ENCODE measurements around the gene LYPD5. TPM values are rescaled to one million over a fixed set of nuclear protein-coding genes. Genes with fewer than 3 reads are reported as not detected.
A peak's percentile ranks its signal among the peaks of the same experiment; 100 is the strongest.
"Not testable (repeated sequence)": the region's sequence is repeated elsewhere in the genome, so short reads cannot be mapped to it uniquely, and the experiment has no call there.

LYPD5 gene
- total RNA-seq, 4 donors from 2014 or later: 0.51 to 1.9 (median 0.88) TPM

DNA sequence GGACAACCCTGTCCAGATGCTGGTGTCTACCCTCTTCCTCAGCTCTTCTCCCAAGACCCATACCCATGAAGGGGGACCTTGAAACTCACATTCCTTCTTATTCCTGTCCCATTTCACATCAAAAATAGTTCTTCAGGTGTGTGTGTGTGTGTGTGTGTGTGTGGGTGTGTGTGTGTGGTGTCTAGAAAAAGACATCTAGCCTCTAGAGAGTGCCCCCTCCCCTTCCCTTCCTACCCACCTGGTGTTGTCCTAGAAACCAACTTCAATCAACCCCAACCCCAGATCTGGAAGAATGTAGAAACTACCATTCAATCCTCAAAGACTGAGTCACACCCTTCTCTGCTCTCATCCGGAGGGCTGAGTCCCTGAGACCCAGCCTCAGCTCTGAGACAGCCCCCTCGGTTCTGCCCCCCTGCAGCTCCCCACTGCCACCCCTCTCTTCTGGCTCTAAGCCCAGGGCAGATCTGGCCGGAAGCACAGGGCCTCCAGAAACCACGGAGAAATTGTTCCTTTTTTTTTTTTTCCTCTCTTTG, 25.0 kb downstream of the LYPD5 start:
- peaks cover 0 to 7% of the 10 kb centered on the region in 2 donors for H3K4me1 ChIP-seq
- H3K27ac ChIP-seq: peak overlapping the region in 1 of 2 donors; percentile 26

DNA sequence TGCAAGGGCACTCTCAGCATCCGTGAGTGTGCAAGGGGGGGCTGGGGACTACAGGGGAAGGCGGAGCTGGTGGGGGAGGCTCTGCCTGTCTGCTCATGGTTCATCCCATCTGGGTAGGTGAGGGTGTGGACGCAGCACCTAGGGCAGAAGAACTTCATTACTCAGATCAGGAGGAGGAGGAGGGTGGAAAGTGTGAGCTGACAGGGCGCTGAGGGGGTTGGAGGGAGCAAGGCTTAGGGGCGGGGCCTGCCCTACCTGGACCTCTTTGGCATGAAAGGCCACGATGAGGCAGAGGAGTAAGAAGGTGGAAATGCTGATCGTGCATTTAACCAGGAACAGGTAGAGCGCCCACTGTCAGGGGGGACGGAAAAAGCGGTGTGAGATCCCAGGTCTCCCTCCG, 26.0 kb downstream of the LYPD5 start:
- Histone ChIP-seq H3K36me3 (no peaks in the 10 kb centered on the region), H3K4me1 (peaks cover 0 to 7% of the 10 kb centered on the region in 2 donors), H3K4me3 (no peak overlapping the region), H3K27me3 (no peaks in the 10 kb centered on the region), H3K9me3 (no peaks in the 10 kb centered on the region), H3K27ac (no peak overlapping the region)
- TF ChIP-seq, protein P1, sequence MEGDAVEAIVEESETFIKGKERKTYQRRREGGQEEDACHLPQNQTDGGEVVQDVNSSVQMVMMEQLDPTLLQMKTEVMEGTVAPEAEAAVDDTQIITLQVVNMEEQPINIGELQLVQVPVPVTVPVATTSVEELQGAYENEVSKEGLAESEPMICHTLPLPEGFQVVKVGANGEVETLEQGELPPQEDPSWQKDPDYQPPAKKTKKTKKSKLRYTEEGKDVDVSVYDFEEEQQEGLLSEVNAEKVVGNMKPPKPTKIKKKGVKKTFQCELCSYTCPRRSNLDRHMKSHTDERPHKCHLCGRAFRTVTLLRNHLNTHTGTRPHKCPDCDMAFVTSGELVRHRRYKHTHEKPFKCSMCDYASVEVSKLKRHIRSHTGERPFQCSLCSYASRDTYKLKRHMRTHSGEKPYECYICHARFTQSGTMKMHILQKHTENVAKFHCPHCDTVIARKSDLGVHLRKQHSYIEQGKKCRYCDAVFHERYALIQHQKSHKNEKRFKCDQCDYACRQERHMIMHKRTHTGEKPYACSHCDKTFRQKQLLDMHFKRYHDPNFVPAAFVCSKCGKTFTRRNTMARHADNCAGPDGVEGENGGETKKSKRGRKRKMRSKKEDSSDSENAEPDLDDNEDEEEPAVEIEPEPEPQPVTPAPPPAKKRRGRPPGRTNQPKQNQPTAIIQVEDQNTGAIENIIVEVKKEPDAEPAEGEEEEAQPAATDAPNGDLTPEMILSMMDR (IDR thresholded peaks at IDR 0.05): no peak
- no peak for TF ChIP-seq POLR2A (IDR thresholded peaks at IDR 0.05)
- intact Hi-C loops (cut with DNase I; ENCODE audit: low total_unique reads): no loop called here
- no peak for DNase-seq

More for the DNA sequence above, 25.0 kb downstream of the LYPD5 start:
- H3K36me3 ChIP-seq: no peaks in the 10 kb centered on the region
- no peak for TF ChIP-seq POLR2A (IDR thresholded peaks at IDR 0.05)
- TF ChIP-seq, protein P1 (IDR thresholded peaks at IDR 0.05): no peak
- no peaks in the 10 kb centered on the region for H3K27me3 ChIP-seq
- no peak overlapping the region for H3K4me3 ChIP-seq
- DNase-seq: no peak
- no peaks in the 10 kb centered on the region for H3K9me3 ChIP-seq
- intact Hi-C loops (cut with DNase I; ENCODE audit: low total_unique reads): no loop called here

DNA sequence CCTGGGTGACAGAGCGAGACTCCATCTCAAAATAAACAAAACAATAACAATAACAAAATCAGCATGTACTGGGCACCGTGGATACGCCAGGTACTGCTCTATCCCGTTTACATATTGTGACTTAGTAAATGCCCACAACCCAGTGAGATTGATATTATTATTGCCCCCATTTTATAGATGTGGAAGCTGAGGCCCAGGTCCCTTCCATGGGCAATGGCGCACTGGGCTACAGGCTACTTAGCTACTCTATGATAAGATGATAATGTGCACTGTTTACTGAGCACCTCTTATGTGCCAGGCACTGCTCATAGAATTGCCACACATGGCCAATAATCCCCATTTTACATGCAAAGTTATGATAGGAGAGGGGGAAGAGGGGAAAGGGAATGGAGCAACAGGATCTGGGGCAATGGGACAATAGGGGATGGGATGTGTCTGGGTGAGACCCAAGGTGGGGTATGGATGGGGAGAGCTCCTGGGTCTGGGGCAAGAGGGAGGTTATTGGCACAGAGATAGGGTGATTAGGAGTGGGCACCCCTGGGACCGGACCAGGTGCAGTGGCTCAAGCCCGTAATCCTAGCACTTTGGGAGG, 26.9 kb downstream of the LYPD5 start:
- Histone ChIP-seq H3K9me3 (no peaks in the 10 kb centered on the region), H3K27ac (no peak overlapping the region), H3K4me3 (no peak overlapping the region), H3K4me1 (peaks cover 0 to 7% of the 10 kb centered on the region in 2 donors), H3K27me3 (no peaks in the 10 kb centered on the region), H3K36me3 (no peaks in the 10 kb centered on the region)
- TF ChIP-seq, protein P1 (IDR thresholded peaks at IDR 0.05): no peak
- no peak for TF ChIP-seq POLR2A (IDR thresholded peaks at IDR 0.05)
- no peak for DNase-seq
- intact Hi-C loops (cut with DNase I; ENCODE audit: low total_unique reads): no loop called here

DNA sequence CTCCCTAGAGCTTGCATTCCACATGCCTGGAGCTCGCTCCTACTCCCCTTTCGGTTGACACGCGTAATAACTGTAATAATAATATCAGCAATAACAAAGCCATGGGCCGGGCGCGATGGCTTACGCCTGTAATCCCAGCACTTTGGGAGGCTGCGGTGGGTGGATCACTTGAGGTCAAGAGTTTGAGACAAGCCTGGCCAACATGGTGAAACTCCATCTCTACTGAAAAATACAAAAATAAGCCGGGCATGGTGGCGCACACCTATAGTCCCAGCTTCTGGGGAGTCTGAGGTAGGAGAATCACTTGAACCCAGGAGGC, 27.3 kb downstream of the LYPD5 start:
- H3K27ac ChIP-seq: peak overlapping the region in 1 of 2 donors; percentile 27

DNA sequence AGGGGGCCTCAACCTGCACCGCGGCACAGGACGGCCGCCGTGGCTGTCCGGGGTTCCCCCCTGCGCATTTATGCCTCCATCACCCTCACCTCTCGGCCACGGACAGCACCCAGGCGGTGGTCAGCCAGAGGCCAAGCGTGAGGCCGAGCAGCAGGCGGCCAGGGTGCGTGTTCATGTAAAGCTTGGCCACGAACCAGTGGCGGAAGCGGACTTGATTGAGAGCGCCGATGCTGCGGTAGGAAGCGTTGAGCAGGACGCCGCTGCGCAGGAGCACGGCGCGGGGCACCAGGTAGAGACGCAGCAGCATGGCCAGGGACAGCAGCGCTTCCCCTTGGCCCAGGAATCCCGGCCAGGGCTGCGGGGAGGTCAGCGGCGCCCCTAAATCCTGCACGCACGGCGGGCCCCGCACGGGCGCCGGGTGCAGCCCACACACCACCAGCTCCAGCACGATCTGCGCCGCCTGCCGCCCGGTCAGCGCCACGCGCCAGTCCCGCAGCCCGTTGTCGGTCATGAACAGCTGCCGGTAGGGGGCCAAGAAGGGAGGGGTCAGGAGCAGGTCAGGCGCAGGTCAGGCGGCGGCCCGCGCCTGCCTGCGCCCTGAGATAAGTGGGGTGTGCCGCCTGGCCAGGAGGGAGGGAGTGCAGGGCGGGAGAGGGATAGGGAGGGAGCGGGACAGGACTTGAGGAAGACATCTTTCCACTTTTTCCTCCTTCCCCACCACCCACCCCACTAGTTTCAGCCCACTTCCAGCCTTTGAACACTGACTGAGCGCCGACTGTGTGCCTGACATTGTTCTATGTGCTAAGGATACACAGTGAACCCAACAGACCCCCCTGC, 27.9 kb downstream of the LYPD5 start:
- Histone ChIP-seq H3K27ac (peak overlapping the region in 1 of 2 donors; percentile 27), H3K4me1 (peaks cover 0 to 7% of the 10 kb centered on the region in 2 donors), H3K9me3 (no peaks in the 10 kb centered on the region), H3K4me3 (peak overlapping the region; percentile 3 to 11), H3K36me3 (no peaks in the 10 kb centered on the region), H3K27me3 (no peaks in the 10 kb centered on the region)
- peak; percentile 45 to 61 for DNase-seq
- TF ChIP-seq POLR2A (IDR thresholded peaks at IDR 0.05): no peak
- TF ChIP-seq, protein P1 (IDR thresholded peaks at IDR 0.05): peak; percentile 28 to 68 (median 58)
- intact Hi-C loops (cut with DNase I; ENCODE audit: low total_unique reads): no loop called here

More for the DNA sequence above, 27.3 kb downstream of the LYPD5 start:
- H3K9me3 ChIP-seq; H3K4me3 ChIP-seq; H3K36me3 ChIP-seq; H3K27me3 ChIP-seq; DNase-seq; intact Hi-C loops (cut with DNase I; ENCODE audit: low total_unique reads); H3K4me1 ChIP-seq: not testable (repeated sequence)
